Neural cell (in vitro differentiated cells): ENCODE data around the gene PDE4D.

Experiments used
- CTCF ChIP-seq: fragments of 450-650 bp; IDR thresholded peaks from 2 replicates; pipeline ENCODE4 v1.5.1; 2014; ENCODE audit warnings: antibody characterized with exemption, mild to moderate bottlenecking, moderate library complexity; ENCODE audit not compliant: poor library complexity, severe bottlenecking
- POLR2AphosphoS5 ChIP-seq: IDR thresholded peaks from 2 replicates; pipeline ENCODE4 v1.6.1; 2012
- TAF1 ChIP-seq: IDR thresholded peaks from 2 replicates; pipeline ENCODE4 v1.6.1; 2012; ENCODE audit warnings: low read depth

DNA sequence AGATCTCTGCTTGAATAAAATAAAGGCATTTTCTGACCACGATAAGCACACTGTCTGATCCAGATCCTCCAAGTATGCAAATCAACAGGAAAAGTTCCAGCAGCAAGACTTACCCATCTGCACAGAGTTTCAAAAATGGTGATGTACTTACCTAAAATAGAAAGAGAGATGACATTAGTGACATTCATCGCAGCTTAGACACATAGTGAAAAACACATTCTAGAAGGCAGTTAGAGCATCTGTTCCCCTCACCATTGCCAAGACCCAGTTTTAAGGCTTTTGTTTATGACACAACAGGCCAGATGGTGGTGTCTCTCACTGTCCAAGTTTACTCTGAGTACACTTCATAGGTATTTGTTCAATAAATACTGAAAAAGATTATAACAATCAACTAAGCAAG lies 207.7 kb downstream of the PDE4D start:
- no peak for TF ChIP-seq TAF1
- TF ChIP-seq CTCF, result no peak
- no peak for TF ChIP-seq POLR2AphosphoS5
